Lower leg skin (tissue), 3 donors: Measurements from ENCODE around the gene LRRC26.

Experiments used
- CTCF ChIP-seq, 3 donors: fragments of 450-650 bp; IDR thresholded peaks; one replicate each; pipeline ENCODE4 v1.5.1; 2016; ENCODE audit warnings: antibody characterized with exemption in 3 of 3, mild to moderate bottlenecking in 3 of 3, moderate library complexity in 2 of 3
- POLR2A ChIP-seq, 2 donors: fragments of 450-650 bp; IDR thresholded peaks; one replicate each; pipeline ENCODE4 v1.6.1; 2016 to 2017; ENCODE audit warnings: antibody characterized with exemption in 2 of 2, mild to moderate bottlenecking in 1 of 2, moderate library complexity in 1 of 2

- TF ChIP-seq POLR2A (IDR thresholded peaks at IDR 0.05) (no peak), CTCF (IDR thresholded peaks at IDR 0.05) (no peak)
Observed at GRCh38 chr9:137218754-137219271, 49.0 kb upstream of the LRRC26 start.
